K562 (cell line): ENCODE data around the gene BSPRY. TPM values are rescaled to one million over a fixed set of nuclear protein-coding genes. Genes with fewer than 3 reads are reported as not detected.
A peak's percentile ranks its signal among the peaks of the same experiment; 100 is the strongest.

Experiments
- ATAC-seq: fragments of 200-7000 bp; cut with Tn5 transposase; 3 replicates; pipeline ENCODE4 v1.9.1; 2020; ENCODE audit warnings: moderate library complexity
- BruUV-seq: library from RNA; stranded (reverse); fragments of 400-500 nt; replicated peaks from 2 replicates; lab custom pipeline; 2021; lab: Mats Ljungman, UMichigan
- CTCF ChIA-PET: fragments of 300-600 bp; formaldehyde crosslinking; extraction: SDS; loops from one replicate; lab custom pipeline; 2021; ENCODE audit warnings: low intra/inter-chr PET ratio; lab: Yijun Ruan, JAX
- POLR2A ChIA-PET: fragments of 300-600, 350-650 bp; sonication (Branson Sonifier 250); formaldehyde crosslinking; extraction: SDS; loops from one replicate; lab custom pipeline; 2021; ENCODE audit warnings: antibody characterized with exemption, inconsistent platforms; lab: Yijun Ruan, JAX
- DNase-seq, 4 experiments: peaks; one replicate each; pipeline versions ENCODE4 v3.0.0 to v3.0.0-alpha.2; 2011 to 2018; ENCODE audit warnings: low spot score in 3 of 4, mixed read lengths in 3 of 4; ENCODE audit errors: extremely low read depth in 1 of 4
- FAIRE-seq: peaks from 2 replicates; lab custom pipeline; 2011; peaks lifted over from hg19 to GRCh38; lab: Jason Lieb, UNC
- H2AFZ ChIP-seq: 2 replicates; pipeline ENCODE4 v1.6.0; 2011; ENCODE audit warnings: low read depth, low read length, control low read depth, inconsistent platforms
- H3K27ac ChIP-seq: fragments of 200-600 bp; 3 replicates; pipeline ENCODE4 v1.8.0; 2011; ENCODE audit warnings: low read depth, mild to moderate bottlenecking, control low read depth, inconsistent platforms, low read length, moderate library complexity, mixed read lengths; ENCODE audit errors: extremely low read depth
- H3K27me3 ChIP-seq, 2 experiments: fragments of 300-600 bp in 1 of 2; 2 replicates in 1 of 2; 3 replicates in 1 of 2; pipeline versions ENCODE4 v1.6.0 to v1.8.0; 2011; ENCODE audit warnings: inconsistent platforms in 2 of 2, low read length in 2 of 2, mild to moderate bottlenecking in 1 of 2, mixed read lengths in 1 of 2, moderate library complexity in 1 of 2; ENCODE audit not compliant: control insufficient read depth in 2 of 2, insufficient read depth in 2 of 2
- H3K36me3 ChIP-seq: fragments of 300-600 bp; 3 replicates; pipeline ENCODE4 v1.8.0; 2011; ENCODE audit warnings: mild to moderate bottlenecking, low read length, inconsistent platforms; ENCODE audit not compliant: control insufficient read depth, insufficient read depth
- H3K4me1 ChIP-seq, 2 experiments: fragments of 200-600 bp in 1 of 2; replicated peaks in 1 of 2; 2 replicates in 1 of 2; 3 replicates in 1 of 2; pipeline versions ENCODE4 v1.5.1 to v1.8.0; 2011; ENCODE audit warnings: inconsistent platforms in 2 of 2, low read length in 2 of 2, mild to moderate bottlenecking in 1 of 2, mixed read lengths in 1 of 2, moderate library complexity in 1 of 2; ENCODE audit not compliant: control insufficient read depth in 2 of 2, insufficient read depth in 2 of 2
- H3K4me2 ChIP-seq: 2 replicates; pipeline ENCODE4 v1.6.1; 2011; ENCODE audit warnings: low read length, control low read depth, inconsistent platforms, mixed read lengths; ENCODE audit not compliant: insufficient read depth
- H3K4me3 ChIP-seq: fragments of 200-600 bp; sonication (generic), shearing (Covaris generic); 2 replicates; pipeline ENCODE4 v1.5.1; 2016; ENCODE audit warnings: control low read depth, inconsistent platforms
- H3K79me2 ChIP-seq: fragments of 200-600 bp; 3 replicates; pipeline ENCODE4 v1.8.0; 2011; ENCODE audit warnings: low read length, inconsistent platforms; ENCODE audit not compliant: control insufficient read depth, insufficient read depth
- H3K9ac ChIP-seq, 2 experiments: 2 replicates each; pipeline versions ENCODE4 v1.6.0 to v1.6.1; 2011; ENCODE audit warnings: low read depth in 2 of 2, low read length in 2 of 2, control low read depth in 1 of 2, inconsistent platforms in 1 of 2, mild to moderate bottlenecking in 1 of 2, mixed read lengths in 1 of 2; ENCODE audit not compliant: insufficient read depth in 1 of 2
- H3K9me1 ChIP-seq: one replicate; pipeline ENCODE4 v1.6.0; 2011; ENCODE audit warnings: inconsistent platforms, mild to moderate bottlenecking, low read length, moderate library complexity; ENCODE audit not compliant: control insufficient read depth, insufficient read depth
- H3K9me3 ChIP-seq: replicated peaks from 2 replicates; pipeline ENCODE4 v1.5.1; 2011; ENCODE audit warnings: low read depth, low read length, inconsistent platforms; ENCODE audit not compliant: control insufficient read depth, insufficient read depth
- H4K20me1 ChIP-seq: replicated peaks from 2 replicates; pipeline ENCODE4 v1.6.1; 2011; ENCODE audit warnings: low read length, inconsistent platforms, mixed read lengths; ENCODE audit not compliant: control insufficient read depth, insufficient read depth
- CHAMP1 ChIP-seq: fragments of 450-650 bp; IDR thresholded peaks from 2 replicates; pipeline ENCODE4 v1.6.1; 2016; ENCODE audit warnings: mild to moderate bottlenecking
- NCOA4 ChIP-seq: fragments of 450-650 bp; IDR thresholded peaks from 2 replicates; pipeline ENCODE4 v1.6.1; 2018; ENCODE audit warnings: mild to moderate bottlenecking; ENCODE audit not compliant: partially characterized antibody
- ZBTB33 ChIP-seq: sonication (generic); formaldehyde crosslinking; IDR thresholded peaks from 2 replicates; pipeline ENCODE4 v1.8.1; 2023; ENCODE audit warnings: mild to moderate bottlenecking, missing genetic modification reagents
- WGBS: fragments of 100-300 bp; shearing (Covaris generic); methylation state at CpG from one replicate; pipeline ENCODE4 v1.1.6; 2016; ENCODE audit warnings: low coverage, mixed read lengths; ENCODE audit not compliant: insufficient coverage; ENCODE audit errors: missing lambda C conversion rate; 5-methylcytosine and 5-hydroxymethylcytosine counted together
- in situ Hi-C: fragments of 300-500 bp; cut with MboI; formaldehyde crosslinking; loops from 4 replicates; pipeline ENCODE4 v1.15.0; 2018; ENCODE audit warnings: inconsistent platforms, mixed read lengths
- intact Hi-C: fragments of 100-400 bp; cut with micrococcal nuclease; formaldehyde crosslinking; loops from 2 replicates; pipeline ENCODE4 v1.14.2; 2022
- polyA plus RNA-seq, 8 experiments: library from polyadenylated mRNA; depleted of rRNA in 4 of 8; stranded (reverse) in 5 of 8; unstranded in 3 of 8; fragments of >200 nt; fragmentation: Nextera tagmentation in 2 of 8; fragmentation: Illumina TruSeq in 1 of 8; extraction: Ambion mirVana in 2 of 8; extraction: Trizol in 1 of 8; gene quantifications; 2 replicates each; pipeline versions ENCODE4 v1.2.1 to v1.2.3, GENCODE V29; 2011 to 2014; ENCODE audit warnings: inconsistent platforms in 1 of 8, missing spikeins in 1 of 8
- total RNA-seq, 7 experiments: library from RNA; depleted of rRNA in 6 of 7; stranded (reverse); fragments of >200 nt in 6 of 7; fragmentation: Illumina TruSeq in 2 of 7; extraction: Trizol in 2 of 7; gene quantifications; 2 replicates each; pipeline versions ENCODE4 v1.2.1 to v1.2.3, GENCODE V29; 2011 to 2021; ENCODE audit warnings: low replicate concordance in 1 of 7

Gene BSPRY
- total and polyA plus RNA-seq, 9 of the 15 experiments (the other 6 are each of a cell fraction or from before 2014, with no cell fraction given), result 0.07 to 0.67 (median 0.18) TPM

GRCh38 chr9:113328045-113328782 lies 21.1 kb upstream of the BSPRY start (continued):
- TF ChIP-seq ZBTB33 (CRISPR knock-in tag), result no peak
- TF ChIP-seq, all 486 proteins: peak for 0

- TF ChIP-seq NCOA4 (no peak), CHAMP1 (no peak)
- H3K27ac ChIP-seq, result no peak overlapping the region
- ATAC-seq, result no peak
- in situ Hi-C loops (no loop called here), intact Hi-C loops (no loop called here)
- no peak overlapping the region for H3K4me3 ChIP-seq
- H3K9me3 ChIP-seq, result no peaks in the 10 kb centered on the region
- ChIA-PET CTCF (no interaction called here), POLR2A (interaction anchor here (0.6 to 1.5 kb wide), 2 partner anchors 8 to 78 kb away, joined by 3 to 7 read pairs; partner anchors contain the start of genes POLE3 and WDR31)
- H3K36me3 ChIP-seq, result no peaks in the 10 kb centered on the region
- H3K4me2 ChIP-seq, result no peak overlapping the region
- H3K9ac ChIP-seq, result no peak overlapping the region
- BruUV-seq, result no TSS peak
- 0 out of 2 replicates have a peak overlapping the region, but pooled peaks have one; percentile 2 for H2AFZ ChIP-seq
- peaks cover 0 to 6% of the 10 kb centered on the region in 2 experiments; a peak in 1 of 5 replicates for H3K4me1 ChIP-seq
- H3K9me1 ChIP-seq, result no peaks in the 10 kb centered on the region
- H3K27me3 ChIP-seq, result no peaks in the 10 kb centered on the region
- WGBS, result 28% methylated on average over 4 of the region's 4 CpGs
- no peaks in the 10 kb centered on the region for H3K79me2 ChIP-seq
- no peak for FAIRE-seq
- no peak for DNase-seq
- H4K20me1 ChIP-seq, result no peaks in the 10 kb centered on the region
Observed at GRCh38 chr9:113331780-113332179, 17.6 kb upstream of the BSPRY start.
